Fibroblast of skin of abdomen (primary cell): ENCODE measurements around the gene PEAK3.
"Not testable (repeated sequence)": the region's sequence is repeated elsewhere in the genome, so short reads cannot be mapped to it uniquely, and the experiment has no call there.

ENCODE experiments used
- DNase-seq: peaks from one replicate; pipeline ENCODE4 v3.0.0-alpha.2; 2013

The PEAK3 gene

GRCh38 chr19:2288818-2289713 is 7.1 kb upstream of the PEAK3 start:
- no peak for DNase-seq

GRCh38 chr19:2288338-2288817 is 6.4 kb upstream of the PEAK3 start:
- no peak for DNase-seq

DNA sequence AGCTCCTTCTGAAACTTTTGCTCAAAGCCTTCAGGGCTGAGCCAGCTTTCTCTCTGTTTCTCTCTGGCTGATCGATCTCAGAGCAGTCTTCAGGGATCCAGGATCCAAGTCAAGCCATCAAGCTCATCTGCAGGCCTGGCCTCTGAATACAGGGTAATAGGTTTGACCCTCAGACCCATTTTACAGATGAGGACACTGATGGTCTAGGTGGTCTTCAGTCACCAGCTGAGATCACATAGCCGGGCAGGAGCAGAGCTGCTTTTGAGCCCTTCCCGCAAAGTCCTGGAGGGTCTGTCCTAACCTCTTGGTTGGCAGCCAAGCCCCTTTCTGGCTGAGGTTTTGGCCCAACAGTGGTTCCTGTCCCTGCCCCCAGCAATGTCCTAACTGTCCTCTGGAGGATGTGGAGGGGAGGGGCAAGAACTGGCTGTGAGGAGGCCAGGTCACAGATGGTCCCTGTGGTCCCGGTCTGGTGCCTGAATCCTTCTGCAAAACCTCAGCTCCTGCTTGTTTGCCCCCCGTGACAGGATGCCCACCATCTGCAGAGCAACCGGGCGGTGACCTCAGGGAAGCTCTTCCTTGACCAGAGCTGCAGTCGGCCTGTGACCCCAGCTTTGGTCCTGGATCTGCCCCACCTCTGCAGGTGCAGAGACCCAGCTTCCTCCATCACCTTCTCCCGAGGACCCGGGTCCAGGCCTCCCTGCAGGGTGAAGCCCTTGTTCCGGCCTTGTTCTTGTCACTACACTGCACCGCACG is 5.8 kb upstream of the PEAK3 start:
- DNase-seq: no peak

- no peak for DNase-seq
Observed at GRCh38 chr19:2286402-2287140, 4.6 kb upstream of the PEAK3 start.

GRCh38 chr19:2283835-2284507 is 2.0 kb upstream of the PEAK3 start:
- no peak for DNase-seq

- DNase-seq: no peak
Observed at GRCh38 chr19:2282862-2283237, 875 bp upstream of the PEAK3 start.

DNA sequence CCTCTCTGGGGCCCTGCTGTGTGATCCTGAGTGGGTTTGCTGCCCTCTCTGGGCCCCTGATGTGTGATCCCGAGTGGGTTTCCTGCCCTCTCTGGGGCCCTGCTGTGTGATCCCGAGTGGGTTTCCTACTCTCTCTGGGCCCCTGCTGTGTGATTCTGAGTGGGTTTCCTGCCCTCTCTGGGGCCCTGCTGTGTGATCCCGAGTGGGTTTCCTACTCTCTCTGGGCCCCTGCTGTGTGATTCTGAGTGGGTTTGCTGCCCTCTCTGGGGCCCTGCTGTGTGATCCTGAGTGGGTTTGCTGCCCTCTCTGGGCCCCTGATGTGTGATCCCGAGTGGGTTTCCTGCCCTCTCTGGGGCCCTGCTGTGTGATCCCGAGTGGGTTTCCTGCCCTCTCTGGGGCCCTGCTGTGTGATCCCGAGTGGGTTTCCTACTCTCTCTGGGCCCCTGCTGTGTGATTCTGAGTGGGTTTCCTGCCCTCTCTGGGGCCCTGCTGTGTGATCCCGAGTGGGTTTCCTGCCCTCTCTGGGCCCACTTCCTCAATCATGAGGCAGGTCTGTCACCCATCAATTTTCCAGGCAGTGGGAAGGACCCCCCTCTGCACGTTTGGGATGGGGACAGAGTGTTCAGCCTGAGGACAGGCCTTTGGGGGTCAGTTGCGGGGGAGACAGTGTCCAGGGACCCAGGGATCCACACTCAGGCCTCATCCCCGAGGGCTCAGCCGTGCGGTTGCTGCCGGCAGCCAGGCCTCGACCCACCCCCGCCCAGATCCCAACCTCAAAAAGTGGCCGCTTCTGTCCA is 512 bp downstream of the PEAK3 start:
- not testable (repeated sequence) for DNase-seq

DNA sequence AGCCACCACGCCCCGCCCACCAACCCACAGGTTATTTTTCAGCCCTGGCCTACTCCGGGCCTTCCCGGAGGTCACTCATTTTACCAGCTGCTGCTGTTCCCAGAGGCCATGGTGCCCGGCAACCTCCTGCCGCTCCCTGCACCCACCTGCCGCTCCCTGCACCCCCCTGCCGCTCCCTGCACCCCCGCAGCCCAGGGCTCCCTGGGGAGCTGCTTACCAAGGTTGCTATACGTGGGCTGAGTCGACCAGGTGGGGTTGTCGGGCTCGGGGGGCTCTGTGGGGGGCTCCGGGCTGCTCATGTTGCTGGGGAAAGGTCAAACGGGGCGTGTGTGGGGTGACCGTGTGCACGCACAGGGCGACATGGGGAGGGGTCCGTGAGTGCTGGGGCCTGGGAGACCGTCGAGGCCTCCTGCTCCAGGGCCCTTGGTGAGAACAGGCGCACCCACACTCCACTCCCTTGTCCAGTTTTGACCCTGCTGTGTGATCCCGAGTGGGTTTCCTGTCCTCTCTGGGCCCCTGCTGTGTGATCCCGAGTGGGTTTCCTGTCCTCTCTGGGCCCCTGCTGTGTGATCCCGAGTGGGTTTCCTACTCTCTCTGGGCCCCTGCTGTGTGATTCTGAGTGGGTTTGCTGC is 1.2 kb downstream of the PEAK3 start:
- DNase-seq: no peak

GRCh38 chr19:2278459-2279158 is 3.4 kb downstream of the PEAK3 start:
- DNase-seq: no peak

GRCh38 chr19:2277138-2277537 is 4.8 kb downstream of the PEAK3 start:
- no peak for DNase-seq

DNA sequence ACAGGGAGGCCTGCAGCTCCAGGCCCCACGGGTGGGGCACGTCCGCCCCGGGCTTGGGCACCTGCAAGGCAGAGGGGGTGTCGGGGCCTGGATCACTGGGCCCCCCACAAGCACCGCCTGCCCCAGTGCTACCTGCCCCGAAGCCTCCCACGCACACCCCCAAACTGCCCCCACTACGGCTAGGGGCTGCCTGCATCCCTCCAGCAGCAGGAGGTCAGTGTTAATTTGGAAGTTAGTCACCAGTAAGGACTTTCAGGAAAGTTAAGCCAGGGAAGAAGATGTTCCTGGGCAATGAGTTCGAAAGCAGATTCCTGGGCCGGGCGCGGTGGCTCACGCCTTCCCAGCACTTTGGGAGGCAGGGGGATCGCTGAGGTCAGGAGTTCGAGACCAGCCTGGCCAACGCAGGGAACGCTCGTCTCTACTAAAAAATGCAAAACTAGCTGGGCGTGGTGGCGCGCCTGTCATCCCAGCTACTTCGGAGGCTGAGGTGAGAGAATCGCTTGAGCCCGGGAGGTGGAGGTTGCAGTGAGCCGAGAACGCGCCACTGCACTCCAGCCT is 5.5 kb downstream of the PEAK3 start:
- no peak for DNase-seq

GRCh38 chr19:2275588-2276428 is 6.2 kb downstream of the PEAK3 start:
- no peak for DNase-seq

DNA sequence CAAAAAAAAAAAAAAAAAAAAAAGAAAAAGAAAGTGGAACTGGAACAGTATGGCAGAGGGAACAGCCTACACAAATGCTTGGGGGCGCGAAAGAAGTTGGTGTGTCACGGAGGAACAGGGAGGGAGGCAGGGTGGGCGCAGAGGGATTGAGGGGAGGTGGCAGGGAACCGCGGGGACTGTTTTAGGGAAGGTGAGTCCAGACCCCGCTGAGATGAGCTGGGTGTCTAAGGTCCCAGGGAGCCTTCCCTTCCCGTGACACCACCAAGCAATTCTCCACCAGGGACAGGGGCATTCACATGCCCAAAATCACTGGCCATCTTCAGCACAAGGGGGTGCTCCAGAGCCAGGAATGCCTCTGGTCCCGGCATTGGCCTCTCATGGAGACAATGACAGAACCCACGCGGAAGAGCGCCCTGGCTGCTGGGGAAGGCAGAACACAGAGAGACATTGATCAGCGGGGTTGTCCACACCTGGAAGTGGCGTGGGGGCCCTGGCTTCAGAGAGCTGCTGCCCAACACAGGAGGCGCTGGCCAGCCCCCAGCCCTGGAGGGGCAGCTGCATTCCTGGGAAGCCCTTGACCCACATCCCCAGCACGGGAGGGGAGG is 6.9 kb downstream of the PEAK3 start:
- peak; percentile 69 for DNase-seq

DNA sequence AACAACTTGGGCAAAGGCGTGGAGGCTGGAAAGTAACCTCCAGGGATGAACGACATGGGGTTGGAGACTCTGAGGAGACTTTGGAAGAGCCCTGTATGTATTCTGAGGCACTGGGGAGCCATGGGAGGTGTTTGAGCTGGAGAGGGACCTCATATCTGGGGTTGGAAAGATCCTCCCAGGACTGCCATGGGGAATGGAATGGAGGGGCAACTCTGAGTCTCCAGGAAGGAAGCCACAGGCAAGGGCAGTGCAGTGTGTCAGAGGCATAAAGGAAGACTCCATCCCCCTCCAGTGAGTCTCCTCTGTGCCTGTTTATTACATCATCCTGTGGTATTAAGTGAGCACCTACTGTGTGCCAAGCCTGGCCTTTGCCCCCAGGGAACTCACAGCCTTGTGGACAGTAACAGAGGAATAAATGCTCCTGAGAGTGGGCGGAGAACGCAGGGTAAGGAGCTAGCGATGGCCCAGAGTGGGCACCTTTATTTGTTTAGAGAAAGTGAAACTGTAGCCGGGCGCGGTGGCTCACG is 7.7 kb downstream of the PEAK3 start:
- no peak for DNase-seq

DNA sequence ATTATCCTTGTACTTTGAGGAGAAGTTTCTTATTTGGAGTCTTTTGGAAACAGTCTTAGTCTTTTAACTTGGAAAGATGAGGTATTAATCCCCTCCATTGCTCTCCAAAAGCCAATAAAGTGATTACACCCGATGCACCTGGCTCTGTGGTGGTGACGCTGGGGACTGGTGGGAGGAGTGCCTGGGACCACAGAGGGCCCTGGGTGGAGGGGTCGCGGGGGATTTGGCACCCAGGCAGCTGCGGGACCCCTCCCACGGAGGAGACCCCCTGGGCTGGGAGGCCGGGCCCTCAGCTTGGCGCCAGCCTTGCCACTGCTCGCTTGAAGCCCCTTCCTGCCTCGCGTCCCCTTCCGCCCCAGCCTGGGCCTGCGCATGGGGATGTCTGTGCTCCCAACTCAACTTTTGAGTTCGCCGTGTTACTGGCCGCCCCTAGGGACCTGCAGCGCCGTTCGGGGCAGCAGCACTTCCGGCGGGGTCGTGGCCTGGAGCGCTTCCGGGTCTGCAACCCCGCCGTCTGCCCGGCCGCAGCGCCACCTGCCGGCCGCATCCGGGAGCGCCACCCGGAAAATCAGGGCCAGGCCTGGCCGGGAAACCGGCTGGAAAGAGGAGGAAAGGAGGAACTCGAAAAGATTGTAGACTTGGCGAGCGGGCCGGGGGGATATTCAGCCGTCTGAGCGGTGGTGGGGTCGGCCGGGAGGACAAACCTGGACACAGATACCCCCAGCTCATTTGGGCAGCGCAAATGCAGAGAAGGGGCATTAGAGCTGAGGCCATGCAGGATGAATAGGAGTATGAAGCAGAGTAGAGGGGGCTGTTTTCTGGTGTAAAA is 8.4 kb downstream of the PEAK3 start:
- peak; percentile 72 for DNase-seq

GRCh38 chr19:2271234-2272103 is 10.5 kb downstream of the PEAK3 start:
- DNase-seq: peak; percentile 81
